Hematopoietic multipotent progenitor cell treated with erythropoietin and hydrocortisone succinate and interleukin-3 and kit ligand, for 15 days (in vitro differentiated cells): ENCODE measurements around the gene SMARCC1.
"Not testable (repeated sequence)": the region's sequence is repeated elsewhere in the genome, so short reads cannot be mapped to it uniquely, and the experiment has no call there.

Experiments used
- DNase-seq: peaks from one replicate; pipeline ENCODE4 v3.0.0-alpha.2; 2015; ENCODE audit warnings: low spot score

SMARCC1 gene

DNA sequence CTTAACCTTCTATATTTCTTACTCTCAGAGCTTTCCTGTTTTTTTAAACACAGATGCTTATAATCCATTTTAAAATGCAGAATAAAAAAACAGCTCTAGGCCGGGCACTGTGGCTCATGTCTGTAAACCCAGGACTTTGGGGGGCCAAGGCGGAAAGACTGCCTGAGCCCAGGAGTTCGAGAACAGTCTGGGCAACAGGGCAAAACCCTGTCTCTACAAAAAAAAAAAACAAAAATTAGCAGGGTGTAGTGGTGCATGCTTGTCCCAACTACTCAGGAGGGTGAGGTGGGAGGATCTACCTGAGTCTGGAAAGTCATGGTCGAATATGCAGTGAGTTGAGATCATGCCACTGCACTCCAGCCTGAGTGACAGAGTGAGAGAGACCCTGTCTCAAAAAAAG is 15.5 kb downstream of the SMARCC1 start:
- DNase-seq, result no peak

- DNase-seq, result no peak
Measured at GRCh38 chr3:47762233-47762632, 19.5 kb downstream of the SMARCC1 start.

DNA sequence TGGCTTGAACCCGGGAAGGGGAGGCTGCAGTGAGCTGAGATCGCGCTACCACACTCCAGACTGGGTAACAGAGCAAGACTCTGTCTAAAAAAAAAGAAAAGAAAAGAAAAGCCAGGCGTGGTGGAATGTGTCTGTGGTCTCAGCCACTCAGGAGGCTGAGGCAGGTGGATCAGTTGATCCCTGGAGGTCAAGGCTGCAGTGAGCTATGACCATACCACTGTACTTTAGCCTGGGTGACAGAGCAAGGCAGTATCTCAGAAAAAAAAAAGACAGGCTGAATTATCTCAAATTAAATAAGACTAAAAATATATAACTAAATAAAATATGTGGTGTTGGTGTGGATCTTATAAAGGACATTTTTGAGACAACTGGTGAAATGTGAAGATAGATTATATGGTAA is 20.6 kb downstream of the SMARCC1 start:
- DNase-seq, result no peak

- DNase-seq, result not testable (repeated sequence)
Measured at GRCh38 chr3:47760207-47760606, 21.5 kb downstream of the SMARCC1 start.

- no peak for DNase-seq
Measured at GRCh38 chr3:47758261-47759025, 23.2 kb downstream of the SMARCC1 start.

GRCh38 chr3:47752716-47753115 is 29.0 kb downstream of the SMARCC1 start:
- DNase-seq, result no peak

DNA sequence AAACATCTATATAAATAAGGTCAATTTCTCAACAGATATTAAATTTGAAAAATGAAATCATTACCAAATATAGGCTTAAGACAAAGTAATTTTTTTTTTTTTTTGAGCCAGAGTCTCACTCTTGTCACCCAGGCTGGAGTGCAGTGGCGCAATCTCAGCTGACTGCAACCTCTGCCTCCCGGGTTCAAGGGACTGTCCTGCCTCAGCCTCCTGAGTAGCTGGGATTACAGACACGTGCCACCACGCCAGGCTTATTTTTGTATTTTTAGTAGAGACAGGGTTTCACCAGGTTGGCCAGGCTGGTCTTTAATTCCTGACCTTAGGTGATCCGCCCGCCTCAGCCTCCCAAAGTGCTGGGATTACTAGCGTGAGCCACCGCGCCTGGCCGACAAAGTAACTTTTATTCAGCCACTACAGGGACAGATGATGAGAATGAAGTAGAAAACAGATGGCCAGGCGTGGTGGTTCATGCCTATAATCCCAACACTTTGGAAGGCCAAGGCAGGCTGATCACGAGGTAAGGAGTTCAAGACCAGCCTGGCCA is 30.8 kb downstream of the SMARCC1 start:
- not testable (repeated sequence) for DNase-seq

DNA sequence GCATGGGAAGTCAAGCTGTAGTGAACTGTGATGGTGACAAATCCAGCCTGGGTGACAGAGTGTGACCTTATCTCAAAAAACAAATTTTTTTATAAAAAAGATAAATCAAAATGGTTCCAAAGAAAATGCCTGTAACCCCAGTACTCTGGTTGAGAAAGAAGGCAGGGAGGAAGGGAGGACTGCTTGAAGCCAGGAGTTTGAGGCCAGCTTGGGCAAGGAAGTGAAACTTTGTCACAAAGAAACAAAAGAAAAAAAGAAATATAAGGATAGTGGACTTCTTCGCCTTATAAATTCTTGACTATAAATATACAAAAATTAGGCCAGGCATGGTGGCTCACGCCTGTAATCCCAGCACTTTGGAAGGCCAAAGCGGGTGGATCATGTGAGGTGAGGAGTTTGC is 34.1 kb downstream of the SMARCC1 start:
- DNase-seq, result no peak

GRCh38 chr3:47746264-47746663 is 35.4 kb downstream of the SMARCC1 start:
- DNase-seq, result no peak

DNA sequence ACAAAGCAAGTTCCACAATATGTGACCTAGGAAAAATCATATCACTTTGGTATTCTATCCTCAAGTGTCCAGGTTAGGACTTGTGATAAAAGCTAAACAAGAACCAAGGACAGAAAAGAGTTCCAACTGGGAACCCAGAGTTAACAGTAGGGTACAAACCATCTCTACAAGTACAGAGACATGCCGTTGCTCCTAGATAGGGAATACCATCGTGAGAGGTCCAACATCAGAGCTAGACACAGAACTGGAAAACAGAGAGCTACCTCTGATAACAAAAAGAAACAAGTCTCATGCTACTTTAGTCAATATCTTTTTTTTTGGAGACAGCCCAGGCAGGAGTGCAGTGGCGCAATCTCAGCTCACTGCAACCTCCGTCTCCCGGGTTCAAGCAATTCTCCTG is 37.8 kb downstream of the SMARCC1 start:
- DNase-seq, result no peak

- not testable (repeated sequence) for DNase-seq
Measured at GRCh38 chr3:47743352-47743751, 38.3 kb downstream of the SMARCC1 start.

- DNase-seq, result no peak
Measured at GRCh38 chr3:47741925-47742324, 39.8 kb downstream of the SMARCC1 start.

GRCh38 chr3:47732143-47732542 is 49.5 kb downstream of the SMARCC1 start:
- no peak for DNase-seq

- no peak for DNase-seq
Measured at GRCh38 chr3:47731061-47731460, 50.6 kb downstream of the SMARCC1 start.

DNA sequence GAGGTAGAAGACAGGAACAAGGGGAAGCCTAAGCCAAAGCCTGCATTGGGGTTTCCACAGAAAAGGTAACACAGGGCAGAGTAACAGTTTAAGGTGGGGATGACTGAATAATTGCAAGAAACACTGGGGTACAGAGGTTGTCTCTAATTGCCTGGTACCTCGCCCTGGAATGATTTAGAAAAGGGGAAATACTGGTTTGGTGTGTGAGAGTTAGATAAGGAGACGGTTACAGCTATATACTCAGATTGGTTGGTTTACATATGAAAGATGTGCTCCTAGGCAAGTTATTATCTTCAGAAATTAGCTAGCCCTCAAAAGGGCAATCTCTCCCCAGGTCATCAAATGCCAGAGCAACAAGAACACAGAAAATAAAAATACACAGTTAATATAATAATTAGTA is 58.8 kb downstream of the SMARCC1 start:
- no peak for DNase-seq

DNA sequence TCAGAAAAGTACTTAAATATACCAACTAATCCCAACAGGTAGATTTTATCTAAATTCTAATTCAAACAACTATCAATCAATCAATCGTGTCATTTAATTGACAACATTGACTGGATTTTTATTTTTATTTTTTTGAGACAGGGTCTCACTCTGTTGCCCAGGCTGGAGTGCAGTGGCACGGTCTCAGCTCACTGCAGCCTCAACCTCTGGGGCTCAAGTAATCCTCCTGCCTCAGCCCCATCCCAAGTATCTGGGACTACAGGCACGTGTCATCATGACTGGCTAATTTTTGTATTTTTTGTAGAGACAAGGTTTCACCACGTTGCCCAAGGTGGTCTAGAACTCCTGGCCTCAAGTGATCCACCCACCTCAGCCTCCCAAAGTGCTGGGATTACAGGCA is 64.2 kb downstream of the SMARCC1 start:
- DNase-seq, result not testable (repeated sequence)

DNA sequence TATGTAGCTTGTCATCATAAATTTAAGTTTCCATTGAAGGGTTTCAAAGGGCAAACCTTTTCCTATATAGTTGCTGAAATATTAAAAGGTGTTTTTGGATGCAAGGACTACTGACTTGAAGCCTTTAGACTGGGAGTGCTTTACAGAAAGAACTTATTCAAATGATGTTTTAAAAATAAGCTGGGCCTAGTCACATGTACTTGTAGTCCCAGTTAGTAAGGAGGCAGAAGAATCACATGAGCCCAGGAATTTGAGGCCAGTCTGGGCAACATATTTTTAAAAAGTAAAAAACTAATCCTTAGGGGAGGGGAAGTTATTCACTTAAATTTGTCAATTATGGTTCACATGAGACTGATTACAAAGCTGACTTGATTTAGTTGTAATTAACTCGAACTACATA is 65.0 kb downstream of the SMARCC1 start:
- DNase-seq, result no peak

DNA sequence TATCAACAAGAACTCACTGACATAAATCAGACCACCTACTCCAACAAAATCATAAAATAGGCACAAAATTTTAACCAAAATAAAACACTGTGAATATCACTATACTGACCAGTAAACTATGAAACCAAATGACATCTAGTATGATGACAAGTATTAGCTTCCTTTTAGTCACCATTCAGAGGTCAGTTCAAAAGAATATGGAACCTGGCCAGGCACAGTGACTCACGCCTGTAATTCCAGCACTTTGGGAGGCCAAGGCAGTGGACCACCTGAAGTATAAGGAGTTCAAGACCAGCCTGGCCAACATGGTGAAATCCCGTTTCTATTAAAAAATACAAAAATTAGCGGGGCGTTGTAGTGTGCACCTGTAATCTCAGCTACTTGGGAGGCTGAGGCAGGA is 65.8 kb downstream of the SMARCC1 start:
- no peak for DNase-seq

GRCh38 chr3:47714606-47715005 is 67.1 kb downstream of the SMARCC1 start:
- no peak for DNase-seq

GRCh38 chr3:47713655-47714054 is 68.0 kb downstream of the SMARCC1 start:
- no peak for DNase-seq

- no peak for DNase-seq
Measured at GRCh38 chr3:47712398-47712797, 69.3 kb downstream of the SMARCC1 start.

DNA sequence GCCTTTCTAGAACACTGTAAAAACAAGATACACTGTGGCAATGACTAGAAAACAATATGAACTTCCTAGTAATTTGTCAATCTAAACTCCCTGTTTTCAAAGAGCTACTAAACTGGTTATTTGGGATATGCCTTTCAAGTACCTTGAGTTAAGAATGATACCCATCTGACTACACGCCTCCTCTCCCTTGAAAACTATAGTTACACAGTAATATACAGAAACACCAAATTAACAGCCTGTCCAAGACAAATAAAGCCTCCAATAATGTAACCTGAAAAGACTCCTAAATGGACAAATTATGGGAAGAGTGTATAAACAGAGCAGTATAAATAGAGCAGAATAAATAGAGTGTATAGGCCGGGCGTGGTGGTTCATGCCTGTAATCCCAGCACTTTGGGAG is 70.1 kb downstream of the SMARCC1 start:
- DNase-seq, result no peak

DNA sequence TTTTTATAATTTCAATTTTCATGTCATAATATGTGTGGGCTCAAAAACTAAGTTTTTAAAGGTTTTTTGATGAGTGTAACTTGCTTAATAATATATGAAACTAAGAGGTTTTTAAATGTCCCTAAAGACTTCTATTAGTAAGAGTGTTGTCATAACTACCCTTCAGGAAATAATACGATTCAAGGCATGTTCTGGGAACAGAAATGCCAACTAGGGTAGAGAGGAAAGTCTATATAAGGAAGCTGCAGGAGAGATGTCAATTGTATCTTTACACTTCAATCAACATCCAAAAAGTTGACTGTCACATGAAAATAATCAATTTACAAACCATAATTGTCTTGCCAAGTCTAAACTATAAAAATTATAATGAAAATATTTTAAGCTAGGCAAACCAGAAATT is 76.3 kb downstream of the SMARCC1 start:
- no peak for DNase-seq

DNA sequence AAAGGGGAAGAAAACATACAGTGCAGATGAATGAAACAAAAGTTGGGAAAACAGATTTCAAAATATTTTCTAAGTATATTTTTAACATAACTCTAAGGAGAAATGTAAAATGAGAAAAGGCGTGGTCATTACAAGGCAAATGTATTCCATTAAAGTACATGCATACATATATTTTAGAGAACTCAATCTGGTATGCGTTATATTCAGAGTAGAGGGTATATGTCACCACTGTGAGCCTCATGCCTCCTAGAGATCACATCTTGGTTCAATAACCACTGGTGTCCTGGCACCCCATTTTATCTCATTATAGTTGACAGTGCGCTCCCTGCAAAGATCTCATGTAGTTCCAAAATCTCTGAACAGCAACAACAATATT is 77.5 kb downstream of the SMARCC1 start:
- DNase-seq, result no peak
